A673 (cell line): ENCODE data around the gene EDAR. TPM values are rescaled to one million over a fixed set of nuclear protein-coding genes. Genes with fewer than 3 reads are reported as not detected.
A peak's percentile ranks its signal among the peaks of the same experiment; 100 is the strongest.

ENCODE experiments used
- BruUV-seq: library from RNA; stranded (reverse); fragments of 400-500 nt; replicated peaks from 2 replicates; lab custom pipeline; 2021; lab: Mats Ljungman, UMichigan
- CTCF ChIA-PET: fragments of 300-600 bp; sonication (Branson Sonifier 250); formaldehyde crosslinking; loops from one replicate; lab custom pipeline; 2022; ENCODE audit warnings: antibody characterized with exemption; lab: Charles Lee
- POLR2A ChIA-PET: fragments of 300-600 bp; sonication (Branson Sonifier 250); formaldehyde crosslinking; loops from one replicate; lab custom pipeline; 2022; ENCODE audit warnings: antibody characterized with exemption; ENCODE audit not compliant: low non-redundant PET; lab: Charles Lee
- DNase-seq: peaks from one replicate; pipeline ENCODE4 v3.0.0-alpha.2; 2015; ENCODE audit warnings: low spot score
- H3K27ac ChIP-seq: fragments of 200-600 bp; sonication (generic); 2 replicates; pipeline ENCODE4 v1.5.1; 2016; ENCODE audit warnings: mixed run types, low read depth, mild to moderate bottlenecking, mixed read lengths, antibody characterized with exemption, low read length; ENCODE audit not compliant: poor library complexity, severe bottlenecking
- H3K27me3 ChIP-seq: fragments of 200-600 bp; sonication (generic); replicated peaks from 2 replicates; pipeline ENCODE4 v1.6.1; 2017; ENCODE audit warnings: mixed run types, low read depth, mild to moderate bottlenecking, mixed read lengths, antibody characterized with exemption, low read length; ENCODE audit not compliant: insufficient read depth, poor library complexity
- H3K36me3 ChIP-seq: fragments of 200-600 bp; sonication (generic); 2 replicates; pipeline ENCODE4 v1.6.1; 2016; ENCODE audit warnings: mixed run types, mild to moderate bottlenecking, mixed read lengths, antibody characterized with exemption, low read length; ENCODE audit not compliant: insufficient read depth, poor library complexity, severe bottlenecking
- H3K4me1 ChIP-seq: fragments of 200-600 bp; sonication (generic); 2 replicates; pipeline ENCODE4 v1.6.1; 2017; ENCODE audit warnings: mixed run types, mild to moderate bottlenecking, mixed read lengths, antibody characterized with exemption, low read length; ENCODE audit not compliant: insufficient read depth, poor library complexity, severe bottlenecking
- H3K4me3 ChIP-seq: fragments of 200-600 bp; sonication (generic); 2 replicates; pipeline ENCODE4 v1.5.1; 2016; ENCODE audit warnings: low read depth, mixed run types, mild to moderate bottlenecking, mixed read lengths, low read length; ENCODE audit not compliant: poor library complexity, severe bottlenecking
- H3K9me3 ChIP-seq: fragments of 200-600 bp; sonication (generic); 2 replicates; pipeline ENCODE4 v1.6.1; 2016; ENCODE audit warnings: mixed run types, low read depth, mild to moderate bottlenecking, mixed read lengths, antibody characterized with exemption, low read length; ENCODE audit not compliant: poor library complexity, severe bottlenecking
- CTCF ChIP-seq: fragments of 300-800, 200-600 bp; sonication (generic); conservative IDR thresholded peaks from 2 replicates; pipeline ENCODE4 v1.5.1; 2017; ENCODE audit warnings: low read depth, mild to moderate bottlenecking, antibody characterized with exemption, low read length, moderate library complexity, mixed read lengths
- EZH2 ChIP-seq: fragments of 200-600 bp; sonication (generic); IDR thresholded peaks from 2 replicates; pipeline ENCODE4 v1.6.1; 2017; ENCODE audit warnings: borderline replicate concordance, low read depth, mild to moderate bottlenecking, mixed read lengths, antibody characterized with exemption, low read length; ENCODE audit not compliant: poor library complexity, severe bottlenecking
- intact Hi-C: fragments of 100-400 bp; cut with micrococcal nuclease; formaldehyde crosslinking; loops from one replicate; pipeline ENCODE4 v1.10.0; 2022; ENCODE audit not compliant: unreplicated experiment
- total RNA-seq: library from RNA; stranded (reverse); gene quantifications from 2 replicates; pipeline ENCODE4 v1.2.3, GENCODE V29; 2021

The EDAR gene
- total RNA-seq, 1 experiment from 2014 or later = not detected

DNA sequence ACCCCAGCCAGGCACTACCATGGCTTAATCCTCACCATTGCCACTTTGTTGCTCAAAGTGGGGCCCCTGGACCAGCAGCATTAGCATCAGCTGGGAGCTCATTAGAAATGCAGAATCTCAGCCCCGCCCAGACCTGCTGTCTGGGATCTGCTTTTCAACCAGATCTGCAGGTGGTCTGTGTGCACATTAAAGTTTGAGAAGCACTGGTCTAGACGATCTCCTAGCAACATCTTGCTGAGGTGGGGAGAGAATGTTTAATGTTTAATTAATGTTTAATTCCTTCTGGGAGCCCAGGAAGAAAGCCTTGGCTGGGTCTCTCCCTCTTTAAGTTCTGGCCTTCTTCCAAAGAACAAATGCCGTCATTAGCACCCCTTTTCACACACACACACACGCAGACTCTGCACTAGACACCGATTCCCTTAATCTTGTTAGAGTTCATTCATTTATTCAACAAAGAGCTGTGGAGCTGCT lies 53.7 kb downstream of the EDAR start:
- TF ChIP-seq CTCF = no peak
- no peak for TF ChIP-seq EZH2
- Histone ChIP-seq H3K27me3 (peaks cover 3% of the 10 kb centered on the region), H3K4me3 (no peak overlapping the region), H3K4me1 (peaks cover 35% of the 10 kb centered on the region), H3K9me3 (no peaks in the 10 kb centered on the region), H3K36me3 (no peaks in the 10 kb centered on the region), H3K27ac (no peak overlapping the region)
- no TSS peak for BruUV-seq
- ChIA-PET POLR2A (interaction anchor here (0.6 kb wide), 1 partner anchor 99 kb away, joined by 3 read pairs; no protein-coding TSS in a partner anchor), CTCF (interaction anchor here (0.6 kb wide), 1 partner anchor 82 kb away, joined by 5 read pairs; no protein-coding TSS in a partner anchor)
- intact Hi-C loops = no loop called here
- DNase-seq = peak; percentile 88

- H3K4me1 ChIP-seq = peaks cover 35% of the 10 kb centered on the region
- CTCF ChIA-PET = no interaction called here
- no peaks in the 10 kb centered on the region for H3K36me3 ChIP-seq
- H3K9me3 ChIP-seq = no peaks in the 10 kb centered on the region
- no TSS peak for BruUV-seq
- intact Hi-C loops = no loop called here
- POLR2A ChIA-PET = no interaction called here
- DNase-seq = no peak
- peaks cover 3% of the 10 kb centered on the region for H3K27me3 ChIP-seq
- TF ChIP-seq EZH2 = no peak
- no peak for TF ChIP-seq CTCF
- no peak overlapping the region for H3K4me3 ChIP-seq
- no peak overlapping the region for H3K27ac ChIP-seq
Measured at GRCh38 chr2:108934583-108935245, 54.3 kb downstream of the EDAR start.

- no TSS peak for BruUV-seq
- CTCF ChIA-PET = no interaction called here
Measured at GRCh38 chr2:108934151-108934550, 54.9 kb downstream of the EDAR start.

More at GRCh38 chr2:108934151-108934550, 54.9 kb downstream of the EDAR start:
- H3K27ac ChIP-seq = no peak overlapping the region
- no peak for TF ChIP-seq EZH2
- TF ChIP-seq CTCF = no peak
- peaks cover 35% of the 10 kb centered on the region for H3K4me1 ChIP-seq
- H3K36me3 ChIP-seq = no peaks in the 10 kb centered on the region
- no peak overlapping the region for H3K4me3 ChIP-seq
- POLR2A ChIA-PET = no interaction called here
- intact Hi-C loops = no loop called here
- no peak for DNase-seq
- H3K27me3 ChIP-seq = peaks cover 3% of the 10 kb centered on the region
- no peaks in the 10 kb centered on the region for H3K9me3 ChIP-seq
